GM18519 (cell line): ENCODE results near the gene VSIR.
A peak's percentile ranks its signal among the peaks of the same experiment; 100 is the strongest.

ENCODE experiments used
- ATAC-seq: cut with Tn5 transposase; IDR thresholded peaks from one replicate; pipeline ENCODE4 v1.9.1; 2021; ENCODE audit warnings: mild to moderate bottlenecking, moderate library complexity; ENCODE audit not compliant: unreplicated experiment, low FRiP score

Gene VSIR

GRCh38 chr10:71783917-71784678 lies 10.8 kb upstream of the VSIR start:
- no peak for ATAC-seq

GRCh38 chr10:71782917-71783490 lies 9.7 kb upstream of the VSIR start:
- no peak for ATAC-seq

GRCh38 chr10:71782221-71782916 lies 9.0 kb upstream of the VSIR start:
- no peak for ATAC-seq

- no peak for ATAC-seq
These were observed 7.4 kb upstream of the VSIR start for GRCh38 chr10:71780719-71781118.

GRCh38 chr10:71780156-71780555 lies 6.8 kb upstream of the VSIR start:
- no peak for ATAC-seq

- no peak for ATAC-seq
These were observed 6.3 kb upstream of the VSIR start for GRCh38 chr10:71779641-71780040.

- ATAC-seq: no peak
These were observed 4.9 kb upstream of the VSIR start for GRCh38 chr10:71778071-71778825.

GRCh38 chr10:71777213-71777985 lies 4.1 kb upstream of the VSIR start:
- no peak for ATAC-seq

- no peak for ATAC-seq
These were observed 3.2 kb upstream of the VSIR start for GRCh38 chr10:71776481-71776925.

- ATAC-seq: no peak
These were observed 1.8 kb upstream of the VSIR start for GRCh38 chr10:71774916-71775702.

GRCh38 chr10:71772832-71773220 lies 494 bp downstream of the VSIR start:
- no peak for ATAC-seq

- ATAC-seq: no peak
These were observed 1.3 kb downstream of the VSIR start for GRCh38 chr10:71771821-71772617.

- ATAC-seq: no peak
These were observed 2.1 kb downstream of the VSIR start for GRCh38 chr10:71771204-71771603.

- ATAC-seq: no peak
These were observed 2.5 kb downstream of the VSIR start for GRCh38 chr10:71770789-71771188.

- ATAC-seq: no peak
These were observed 3.1 kb downstream of the VSIR start for GRCh38 chr10:71770255-71770654.

- peak; percentile 14 for ATAC-seq
These were observed 4.0 kb downstream of the VSIR start for GRCh38 chr10:71769279-71769823.

- no peak for ATAC-seq
These were observed 5.8 kb downstream of the VSIR start for GRCh38 chr10:71767420-71768035.
